ENCODE data around the gene C4orf33.

C4orf33 gene

DNA sequence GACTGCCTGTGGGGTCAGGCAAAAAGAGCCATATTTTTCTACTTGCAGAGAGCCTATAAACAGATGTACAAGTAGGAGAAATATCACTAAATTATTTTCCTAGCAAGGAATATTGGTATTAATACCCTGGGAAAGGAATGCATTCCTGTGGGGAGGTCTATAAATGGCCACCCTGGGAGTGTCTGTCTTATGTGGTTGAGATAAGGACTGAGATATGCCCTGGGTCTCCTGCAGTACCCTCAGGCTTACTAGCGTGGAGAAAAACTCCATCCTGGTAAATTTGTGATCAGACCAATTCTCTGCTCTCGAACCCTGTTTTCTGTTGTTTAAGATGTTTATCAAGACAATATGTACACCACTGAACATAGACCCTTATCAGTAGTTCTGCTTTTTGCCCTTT lies 35.4 kb downstream of the C4orf33 start:
- H3K4me3 Mint-ChIP-seq: no peak overlapping the region
- H3K9me3 Mint-ChIP-seq: peaks cover 3% of the 10 kb centered on the region
- H3K27ac Mint-ChIP-seq: no peak overlapping the region
- no peaks in the 10 kb centered on the region for H3K36me3 Mint-ChIP-seq (ENCODE audit: low read depth)
- H3K27me3 Mint-ChIP-seq (ENCODE audit: low read depth): peaks cover 3% of the 10 kb centered on the region
- H3K4me1 Mint-ChIP-seq: no peaks in the 10 kb centered on the region
- TF ChIP-seq, protein P1, sequence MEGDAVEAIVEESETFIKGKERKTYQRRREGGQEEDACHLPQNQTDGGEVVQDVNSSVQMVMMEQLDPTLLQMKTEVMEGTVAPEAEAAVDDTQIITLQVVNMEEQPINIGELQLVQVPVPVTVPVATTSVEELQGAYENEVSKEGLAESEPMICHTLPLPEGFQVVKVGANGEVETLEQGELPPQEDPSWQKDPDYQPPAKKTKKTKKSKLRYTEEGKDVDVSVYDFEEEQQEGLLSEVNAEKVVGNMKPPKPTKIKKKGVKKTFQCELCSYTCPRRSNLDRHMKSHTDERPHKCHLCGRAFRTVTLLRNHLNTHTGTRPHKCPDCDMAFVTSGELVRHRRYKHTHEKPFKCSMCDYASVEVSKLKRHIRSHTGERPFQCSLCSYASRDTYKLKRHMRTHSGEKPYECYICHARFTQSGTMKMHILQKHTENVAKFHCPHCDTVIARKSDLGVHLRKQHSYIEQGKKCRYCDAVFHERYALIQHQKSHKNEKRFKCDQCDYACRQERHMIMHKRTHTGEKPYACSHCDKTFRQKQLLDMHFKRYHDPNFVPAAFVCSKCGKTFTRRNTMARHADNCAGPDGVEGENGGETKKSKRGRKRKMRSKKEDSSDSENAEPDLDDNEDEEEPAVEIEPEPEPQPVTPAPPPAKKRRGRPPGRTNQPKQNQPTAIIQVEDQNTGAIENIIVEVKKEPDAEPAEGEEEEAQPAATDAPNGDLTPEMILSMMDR (IDR thresholded peaks at IDR 0.05; ENCODE audit: unreplicated experiment in 3 of 3): no peak

GRCh38 chr4:129136433-129136832 lies 40.5 kb downstream of the C4orf33 start:
- H3K27ac Mint-ChIP-seq: no peak overlapping the region
- peaks cover 3% of the 10 kb centered on the region for H3K27me3 Mint-ChIP-seq (ENCODE audit: low read depth)
- H3K9me3 Mint-ChIP-seq: peaks cover 3% of the 10 kb centered on the region
- H3K4me3 Mint-ChIP-seq: no peak overlapping the region
- TF ChIP-seq, protein P1 (IDR thresholded peaks at IDR 0.05; ENCODE audit: unreplicated experiment in 3 of 3): no peak
- no peaks in the 10 kb centered on the region for H3K36me3 Mint-ChIP-seq (ENCODE audit: low read depth)
- no peaks in the 10 kb centered on the region for H3K4me1 Mint-ChIP-seq

- Mint-ChIP-seq H3K36me3 (ENCODE audit: low read depth) (no peaks in the 10 kb centered on the region), H3K27ac (no peak overlapping the region), H3K9me3 (no peaks in the 10 kb centered on the region), H3K4me3 (no peak overlapping the region), H3K27me3 (ENCODE audit: low read depth) (peaks cover 3% of the 10 kb centered on the region), H3K4me1 (no peaks in the 10 kb centered on the region)
- TF ChIP-seq, protein P1 (IDR thresholded peaks at IDR 0.05; ENCODE audit: unreplicated experiment in 3 of 3): no peak
Measured at GRCh38 chr4:129138810-129139496, 43.0 kb downstream of the C4orf33 start.

GRCh38 chr4:129140521-129140920 lies 44.6 kb downstream of the C4orf33 start:
- no peaks in the 10 kb centered on the region for H3K36me3 Mint-ChIP-seq (ENCODE audit: low read depth)
- no peaks in the 10 kb centered on the region for H3K4me1 Mint-ChIP-seq
- no peaks in the 10 kb centered on the region for H3K9me3 Mint-ChIP-seq
- H3K27me3 Mint-ChIP-seq (ENCODE audit: low read depth): peaks cover 3% of the 10 kb centered on the region
- no peak overlapping the region for H3K4me3 Mint-ChIP-seq
- TF ChIP-seq, protein P1 (IDR thresholded peaks at IDR 0.05; ENCODE audit: unreplicated experiment in 3 of 3): peak; percentile 15 to 20 (median 18)
- no peak overlapping the region for H3K27ac Mint-ChIP-seq

DNA sequence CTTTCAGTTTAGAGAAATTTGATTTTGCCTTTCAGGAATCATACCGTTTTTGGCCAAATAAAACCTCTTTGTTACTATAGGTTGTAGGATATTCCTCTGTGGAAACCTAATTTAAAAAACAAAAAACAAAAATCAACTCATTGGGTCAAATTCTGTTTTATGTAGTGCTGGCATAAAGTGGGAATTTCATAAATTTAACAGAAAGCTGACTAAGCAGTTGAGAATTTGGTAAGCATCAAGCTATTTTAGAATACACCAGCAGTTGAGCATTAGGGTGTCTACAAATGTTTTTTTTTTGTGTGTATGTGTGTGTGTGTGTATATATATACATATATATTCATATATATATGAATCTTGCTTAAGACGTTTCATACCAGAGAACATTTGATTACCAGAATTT lies 47.4 kb downstream of the C4orf33 start:
- H3K36me3 Mint-ChIP-seq (ENCODE audit: low read depth): no peaks in the 10 kb centered on the region
- H3K4me1 Mint-ChIP-seq: no peaks in the 10 kb centered on the region
- H3K27me3 Mint-ChIP-seq (ENCODE audit: low read depth): no peaks in the 10 kb centered on the region
- no peaks in the 10 kb centered on the region for H3K9me3 Mint-ChIP-seq
- TF ChIP-seq, protein P1 (IDR thresholded peaks at IDR 0.05; ENCODE audit: unreplicated experiment in 3 of 3): no peak
- no peak overlapping the region for H3K4me3 Mint-ChIP-seq
- no peak overlapping the region for H3K27ac Mint-ChIP-seq

GRCh38 chr4:129144755-129145206 lies 48.8 kb downstream of the C4orf33 start:
- Mint-ChIP-seq H3K4me3 (no peak overlapping the region), H3K27me3 (ENCODE audit: low read depth) (no peaks in the 10 kb centered on the region), H3K4me1 (peaks cover 5% of the 10 kb centered on the region), H3K27ac (no peak overlapping the region), H3K9me3 (no peaks in the 10 kb centered on the region), H3K36me3 (ENCODE audit: low read depth) (no peaks in the 10 kb centered on the region)
- TF ChIP-seq, protein P1 (IDR thresholded peaks at IDR 0.05; ENCODE audit: unreplicated experiment in 3 of 3): no peak
